ENCODE results near the gene CREBZF. TPM values are rescaled to one million over a fixed set of nuclear protein-coding genes. Genes with fewer than 3 reads are reported as not detected.

CREBZF gene, protein sequence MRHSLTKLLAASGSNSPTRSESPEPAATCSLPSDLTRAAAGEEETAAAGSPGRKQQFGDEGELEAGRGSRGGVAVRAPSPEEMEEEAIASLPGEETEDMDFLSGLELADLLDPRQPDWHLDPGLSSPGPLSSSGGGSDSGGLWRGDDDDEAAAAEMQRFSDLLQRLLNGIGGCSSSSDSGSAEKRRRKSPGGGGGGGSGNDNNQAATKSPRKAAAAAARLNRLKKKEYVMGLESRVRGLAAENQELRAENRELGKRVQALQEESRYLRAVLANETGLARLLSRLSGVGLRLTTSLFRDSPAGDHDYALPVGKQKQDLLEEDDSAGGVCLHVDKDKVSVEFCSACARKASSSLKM
- polyA plus RNA-seq (2011; rRNA removed) (19.3 and 25.0 TPM in 2 replicates), polyA minus RNA-seq (2011; rRNA and poly(A)+ RNA removed) (15.3 and 17.0 TPM in 2 replicates)

DNA sequence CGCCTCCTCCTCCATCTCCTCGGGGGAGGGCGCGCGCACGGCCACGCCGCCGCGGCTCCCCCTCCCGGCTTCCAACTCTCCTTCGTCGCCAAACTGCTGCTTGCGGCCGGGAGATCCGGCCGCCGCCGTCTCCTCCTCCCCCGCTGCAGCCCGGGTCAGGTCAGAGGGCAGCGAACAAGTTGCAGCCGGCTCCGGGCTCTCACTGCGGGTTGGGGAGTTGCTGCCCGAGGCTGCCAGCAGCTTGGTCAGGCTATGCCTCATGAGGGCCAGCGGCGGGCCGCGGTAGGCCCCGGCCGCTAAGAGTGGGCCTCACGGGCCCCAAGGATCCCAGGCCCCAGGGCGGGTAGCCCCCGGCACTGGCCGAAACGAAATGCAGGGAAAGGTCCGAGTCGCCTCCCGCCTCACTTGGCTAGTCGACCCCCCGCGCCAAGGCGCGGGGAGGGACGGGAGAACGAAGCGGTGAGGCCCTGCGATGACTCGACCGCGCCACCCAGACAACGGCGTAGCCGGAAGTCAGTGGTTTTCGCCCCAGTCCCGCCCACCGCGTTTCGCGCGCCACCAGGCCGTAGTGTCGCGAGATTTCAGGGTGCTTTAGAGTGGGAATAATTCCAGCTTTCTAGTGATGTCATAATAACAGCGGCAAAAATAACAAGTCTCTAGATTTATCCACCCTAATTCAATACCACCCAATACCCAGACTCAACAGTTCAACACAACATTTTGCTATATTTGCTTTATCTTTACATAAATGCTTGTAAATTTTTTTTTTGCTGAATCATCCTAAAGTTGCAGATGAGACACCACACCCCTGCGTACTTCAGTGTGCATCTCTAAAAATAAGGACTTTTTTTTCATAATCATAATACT lies at the start of gene CREBZF:
Gene CREBZF, minus strand, starts transcription at position 515 of the 867 bp plus-strand sequence. Its CDS starts 254 bp downstream, at position 261.
- peak; percentile 87 for DNase-seq (ENCODE audit: low read depth, low spot score)
- peak within 1 kb of the TSS; percentile 97 for H3K27ac ChIP-seq (ENCODE audit: low read depth, low read length)
- CTCF ChIA-PET, result interaction anchor here (0.7 to 1.3 kb wide), 3 partner anchors 21 to 884 kb away, joined by 3 to 5 read pairs (median 3); no protein-coding TSS in a partner anchor
- H3K27me3 ChIP-seq (ENCODE audit: control insufficient read depth, insufficient read depth, low read length), result no peaks in the 10 kb centered on the region
- H3K4me3 ChIP-seq (ENCODE audit: low read depth, low read length), result peak within 1 kb of the TSS; percentile 91
- TF ChIP-seq, protein P1, sequence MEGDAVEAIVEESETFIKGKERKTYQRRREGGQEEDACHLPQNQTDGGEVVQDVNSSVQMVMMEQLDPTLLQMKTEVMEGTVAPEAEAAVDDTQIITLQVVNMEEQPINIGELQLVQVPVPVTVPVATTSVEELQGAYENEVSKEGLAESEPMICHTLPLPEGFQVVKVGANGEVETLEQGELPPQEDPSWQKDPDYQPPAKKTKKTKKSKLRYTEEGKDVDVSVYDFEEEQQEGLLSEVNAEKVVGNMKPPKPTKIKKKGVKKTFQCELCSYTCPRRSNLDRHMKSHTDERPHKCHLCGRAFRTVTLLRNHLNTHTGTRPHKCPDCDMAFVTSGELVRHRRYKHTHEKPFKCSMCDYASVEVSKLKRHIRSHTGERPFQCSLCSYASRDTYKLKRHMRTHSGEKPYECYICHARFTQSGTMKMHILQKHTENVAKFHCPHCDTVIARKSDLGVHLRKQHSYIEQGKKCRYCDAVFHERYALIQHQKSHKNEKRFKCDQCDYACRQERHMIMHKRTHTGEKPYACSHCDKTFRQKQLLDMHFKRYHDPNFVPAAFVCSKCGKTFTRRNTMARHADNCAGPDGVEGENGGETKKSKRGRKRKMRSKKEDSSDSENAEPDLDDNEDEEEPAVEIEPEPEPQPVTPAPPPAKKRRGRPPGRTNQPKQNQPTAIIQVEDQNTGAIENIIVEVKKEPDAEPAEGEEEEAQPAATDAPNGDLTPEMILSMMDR (IDR thresholded peaks at IDR 0.05; ENCODE audit: low read depth, low read length), result no peak
- H3K9me3 ChIP-seq (ENCODE audit: control insufficient read depth, insufficient read depth, low read length), result peaks cover 2% of the 10 kb centered on the region; the same call in 1 of the 2 replicates
- POLR2A ChIA-PET, result interaction anchor here (0.5 to 4.3 kb wide), 7 partner anchors 16 to 150 kb away, joined by 3 to 43 read pairs (median 3); partner anchors contain the start of genes CCDC89 and TMEM126A

DNA sequence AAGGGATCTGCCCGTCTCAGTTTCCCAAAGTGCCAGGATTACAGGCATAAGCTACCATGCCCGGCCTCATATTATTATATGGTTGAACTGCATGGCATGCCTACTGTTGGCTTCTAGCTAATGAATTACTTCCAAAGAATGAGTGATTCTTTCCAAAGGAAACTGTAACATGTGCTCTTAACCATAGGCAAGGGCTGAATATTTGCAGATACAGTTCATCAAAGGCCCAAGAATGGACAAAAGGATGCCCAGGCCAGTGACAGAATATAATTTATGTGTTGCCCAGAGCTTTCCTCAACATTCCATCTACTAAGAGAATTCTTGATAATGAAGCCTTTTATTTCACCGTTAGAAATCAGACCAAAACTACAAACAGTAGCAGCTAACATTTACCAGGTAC lies 48.0 kb upstream of the CREBZF start:
- no peaks in the 10 kb centered on the region for H3K9me3 ChIP-seq (ENCODE audit: control insufficient read depth, insufficient read depth, low read length)
- no peaks in the 10 kb centered on the region for H3K27me3 ChIP-seq (ENCODE audit: control insufficient read depth, insufficient read depth, low read length)
- DNase-seq (ENCODE audit: low read depth, low spot score), result no peak
- H3K4me3 ChIP-seq (ENCODE audit: low read depth, low read length), result no peak overlapping the region
- TF ChIP-seq, protein P1 (IDR thresholded peaks at IDR 0.05; ENCODE audit: low read depth, low read length), result no peak
- ChIA-PET POLR2A (no interaction called here), CTCF (interaction anchor here (3.5 kb wide), 1 partner anchor 18 kb away, joined by 9 read pairs; no protein-coding TSS in a partner anchor)
- no peak overlapping the region for H3K27ac ChIP-seq (ENCODE audit: low read depth, low read length)

DNA sequence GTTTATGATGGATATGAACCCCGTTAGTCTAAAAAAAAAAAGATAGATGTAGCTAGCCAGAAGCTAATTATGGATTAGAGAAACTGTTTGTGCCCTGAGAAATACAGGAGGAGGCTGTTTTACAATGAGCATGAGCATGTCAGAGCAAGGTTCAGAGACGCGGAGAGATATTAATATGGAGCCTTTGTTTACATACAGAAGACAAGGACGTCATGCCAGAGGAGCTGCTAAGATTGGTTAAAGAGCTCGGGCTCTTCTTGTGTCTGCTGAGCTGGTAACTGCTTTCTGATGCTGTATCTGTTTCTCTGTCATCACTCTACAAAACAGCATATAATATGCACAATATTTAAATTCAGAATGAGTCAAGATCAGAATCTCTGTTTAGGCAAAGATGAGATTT lies 46.0 kb upstream of the CREBZF start:
- POLR2A ChIA-PET, result interaction anchor here (1.2 kb wide), 1 partner anchor 26 kb away, joined by 6 read pairs; no protein-coding TSS in a partner anchor
- Histone ChIP-seq H3K9me3 (ENCODE audit: control insufficient read depth, insufficient read depth, low read length) (no peaks in the 10 kb centered on the region), H3K27me3 (ENCODE audit: control insufficient read depth, insufficient read depth, low read length) (no peaks in the 10 kb centered on the region), H3K4me3 (ENCODE audit: low read depth, low read length) (no peak overlapping the region), H3K27ac (ENCODE audit: low read depth, low read length) (no peak overlapping the region)
- CTCF ChIA-PET, result interaction anchor here (0.7 to 3.5 kb wide), 4 partner anchors 9 to 144 kb away, joined by 3 to 9 read pairs (median 4); partner anchors contain the start of gene CCDC83
- DNase-seq (ENCODE audit: low read depth, low spot score), result no peak
- TF ChIP-seq, protein P1 (IDR thresholded peaks at IDR 0.05; ENCODE audit: low read depth, low read length), result no peak

DNA sequence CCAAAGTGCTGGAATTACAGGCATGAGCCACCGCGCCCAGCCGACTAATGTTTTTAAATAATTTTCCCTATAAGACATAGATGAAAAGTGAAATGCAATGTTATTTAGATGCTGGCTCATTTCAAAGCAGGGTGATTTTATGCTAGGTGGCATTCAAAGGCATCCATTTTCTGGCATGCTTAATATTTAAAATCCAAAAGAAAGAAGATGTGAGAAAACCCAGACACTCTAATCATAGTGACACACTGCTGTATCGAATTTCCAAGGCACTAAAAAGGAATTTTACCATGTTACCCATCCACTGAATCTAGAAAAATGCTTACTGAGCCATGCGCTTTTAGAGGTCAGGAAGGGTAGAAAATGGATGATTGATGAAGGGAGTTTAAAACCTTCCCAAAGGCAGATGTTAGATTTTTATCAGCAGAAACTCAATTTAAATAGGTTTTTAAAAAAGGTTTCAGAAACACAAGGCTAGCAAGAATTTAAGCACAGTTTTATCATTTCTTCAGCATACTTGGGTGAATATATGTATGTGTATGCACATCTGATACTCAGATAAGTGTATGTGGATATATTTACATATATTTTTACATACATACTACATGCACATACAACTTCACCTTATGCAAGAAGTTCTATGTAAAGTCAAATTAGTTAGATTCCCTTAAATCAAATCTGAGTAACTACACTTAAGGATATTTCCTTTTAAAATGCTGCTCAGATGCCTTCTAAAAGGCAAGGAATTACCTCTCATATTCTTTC lies 45.2 kb upstream of the CREBZF start:
- no peak for DNase-seq (ENCODE audit: low read depth, low spot score)
- H3K4me3 ChIP-seq (ENCODE audit: low read depth, low read length), result no peak overlapping the region
- H3K27me3 ChIP-seq (ENCODE audit: control insufficient read depth, insufficient read depth, low read length), result no peaks in the 10 kb centered on the region
- TF ChIP-seq, protein P1 (IDR thresholded peaks at IDR 0.05; ENCODE audit: low read depth, low read length), result no peak
- H3K9me3 ChIP-seq (ENCODE audit: control insufficient read depth, insufficient read depth, low read length), result no peaks in the 10 kb centered on the region
- no peak overlapping the region for H3K27ac ChIP-seq (ENCODE audit: low read depth, low read length)
- ChIA-PET CTCF (interaction anchor here (0.7 to 3.5 kb wide), 2 partner anchors 10 to 15 kb away, joined by 3 to 9 read pairs; no protein-coding TSS in a partner anchor), POLR2A (interaction anchor here (1.0 to 1.2 kb wide), 2 partner anchors 9 to 25 kb away, joined by 3 to 6 read pairs; no protein-coding TSS in a partner anchor)

Data from AG04450 (cell line).